Heart left ventricle (tissue), 13 donors: ENCODE results near the gene DGKB.

Experiments
- POLR2A ChIP-seq, 2 donors: fragments of 450-650 bp; IDR thresholded peaks; one replicate each; pipeline ENCODE4 v1.6.1; 2017; ENCODE audit warnings: antibody characterized with exemption in 2 of 2, mild to moderate bottlenecking in 2 of 2, moderate library complexity in 2 of 2
- TF ChIP-seq, protein P1 (sequence below), 12 donors: fragments of 200-600 bp; sonication (generic) in 4 of 12; IDR thresholded peaks; one replicate each; pipeline versions ENCODE4 v1.5.0 to v1.8.0; 2018 to 2022; ENCODE audit warnings: antibody characterized with exemption in 12 of 12, mild to moderate bottlenecking in 5 of 12
- donor health status: ischemic (EF 13 %, LVEDD 7.1; RV severe dilation, severe dysfunction).
- donor health status: DM: no; HTN: yes; CAD: no.
- donor health status: DM: no; HTN: no; CAD: no.
- donor health status: ischemic (EF 25% LVEDD 6.9; RV normal size, moderate dysfunction).
- donor health status: ischemic (EF 25% LVEDD 5.7; RV mildly dilated, moderate dysfunction).
- donor health status: ischemic (EF 35%, LVEDD 5.7; RV mildly dilated, moderate dysfunction).
- donor health status: nonischemic (EF 11% LVEDD 7.7; RV severe dilation, severe dysfunction).
- donor health status: DM: yes; HTN: yes; CAD: no.
- donor health status: PGD.
- donor health status: ischemic (EF 29% LVEDD 5.4; RV normal size, mild dysfunction).
- donor health status: nonischemic (EF 23%, LVEDD 6.1; RV moderate dilation, normal function).

DNA sequence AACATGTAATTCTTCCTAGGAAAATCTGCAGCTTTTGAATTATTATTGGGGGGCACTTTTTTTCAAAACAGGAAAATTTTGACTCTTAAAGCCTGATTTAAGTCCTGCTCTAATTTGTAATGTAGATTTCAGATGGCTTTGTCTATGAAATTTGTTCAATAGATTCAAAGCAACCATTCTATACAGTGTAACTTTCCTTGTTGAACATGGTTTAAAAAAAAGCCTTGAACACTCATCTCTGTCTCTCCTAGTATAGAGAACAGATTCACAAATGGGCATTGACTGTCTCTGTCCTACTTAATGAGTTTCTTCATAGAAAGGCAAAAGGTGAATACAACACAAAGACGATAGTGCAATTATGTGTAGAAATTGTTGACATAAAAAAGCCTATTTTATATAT is 643.7 kb downstream of the DGKB start:
- TF ChIP-seq, protein P1, sequence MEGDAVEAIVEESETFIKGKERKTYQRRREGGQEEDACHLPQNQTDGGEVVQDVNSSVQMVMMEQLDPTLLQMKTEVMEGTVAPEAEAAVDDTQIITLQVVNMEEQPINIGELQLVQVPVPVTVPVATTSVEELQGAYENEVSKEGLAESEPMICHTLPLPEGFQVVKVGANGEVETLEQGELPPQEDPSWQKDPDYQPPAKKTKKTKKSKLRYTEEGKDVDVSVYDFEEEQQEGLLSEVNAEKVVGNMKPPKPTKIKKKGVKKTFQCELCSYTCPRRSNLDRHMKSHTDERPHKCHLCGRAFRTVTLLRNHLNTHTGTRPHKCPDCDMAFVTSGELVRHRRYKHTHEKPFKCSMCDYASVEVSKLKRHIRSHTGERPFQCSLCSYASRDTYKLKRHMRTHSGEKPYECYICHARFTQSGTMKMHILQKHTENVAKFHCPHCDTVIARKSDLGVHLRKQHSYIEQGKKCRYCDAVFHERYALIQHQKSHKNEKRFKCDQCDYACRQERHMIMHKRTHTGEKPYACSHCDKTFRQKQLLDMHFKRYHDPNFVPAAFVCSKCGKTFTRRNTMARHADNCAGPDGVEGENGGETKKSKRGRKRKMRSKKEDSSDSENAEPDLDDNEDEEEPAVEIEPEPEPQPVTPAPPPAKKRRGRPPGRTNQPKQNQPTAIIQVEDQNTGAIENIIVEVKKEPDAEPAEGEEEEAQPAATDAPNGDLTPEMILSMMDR (IDR thresholded peaks at IDR 0.05): no peak
- no peak for TF ChIP-seq POLR2A (IDR thresholded peaks at IDR 0.05)
